IPS-NIHi7 (cell line): ENCODE measurements around the gene ETS2.
"Not testable (repeated sequence)": the region's sequence is repeated elsewhere in the genome, so short reads cannot be mapped to it uniquely, and the experiment has no call there.

Source experiments
- DNase-seq: peaks from one replicate; pipeline ENCODE4 v3.0.0; 2012; ENCODE audit warnings: mixed read lengths; ENCODE audit errors: extremely low spot score

Gene ETS2

DNA sequence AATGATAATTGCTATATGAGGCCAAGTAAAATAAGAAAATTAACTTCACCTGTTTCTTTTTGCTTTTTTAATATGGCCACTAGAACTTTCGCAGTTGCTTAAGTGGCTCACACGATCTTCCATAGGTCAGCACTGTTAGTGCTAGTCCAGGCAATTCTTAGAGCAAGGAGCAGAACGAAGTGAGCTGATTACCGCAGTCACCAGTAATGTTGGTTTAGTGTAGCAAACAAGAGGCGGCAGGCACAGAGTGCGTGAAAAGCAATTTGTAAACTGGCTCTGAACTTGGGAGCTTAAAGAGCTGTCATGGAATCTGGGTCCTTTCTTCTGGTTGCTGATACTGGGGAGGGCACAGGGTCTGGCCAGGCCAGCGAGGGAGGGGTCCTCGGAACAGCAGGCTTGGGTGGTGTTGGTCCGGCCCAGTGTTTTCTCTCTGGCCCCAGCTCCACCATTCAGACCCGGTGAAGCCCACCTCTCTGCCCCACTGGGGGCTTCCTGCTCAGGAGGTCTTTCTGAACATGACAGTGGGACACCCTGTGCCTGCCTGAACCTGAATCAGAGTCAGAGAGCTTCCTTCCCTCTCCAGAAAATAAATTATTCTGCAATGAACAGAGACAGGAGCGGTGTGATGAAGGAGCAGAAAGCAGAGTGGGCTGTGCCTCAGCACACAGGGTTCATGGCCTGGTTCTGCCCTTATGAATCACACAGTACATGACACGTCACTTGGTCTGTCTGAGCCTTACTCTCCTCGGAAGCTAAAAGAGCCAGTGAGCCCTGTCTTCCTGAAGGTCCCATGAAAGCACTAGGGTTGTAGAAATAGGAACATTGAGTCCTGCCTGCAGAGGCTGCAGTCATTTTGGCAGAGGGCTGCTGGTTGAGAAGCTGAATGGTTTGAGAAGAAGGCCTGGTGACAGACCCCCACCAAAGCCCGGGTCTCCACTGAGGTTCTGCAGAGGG lies 11.9 kb downstream of the ETS2 start:
- no peak for DNase-seq

DNA sequence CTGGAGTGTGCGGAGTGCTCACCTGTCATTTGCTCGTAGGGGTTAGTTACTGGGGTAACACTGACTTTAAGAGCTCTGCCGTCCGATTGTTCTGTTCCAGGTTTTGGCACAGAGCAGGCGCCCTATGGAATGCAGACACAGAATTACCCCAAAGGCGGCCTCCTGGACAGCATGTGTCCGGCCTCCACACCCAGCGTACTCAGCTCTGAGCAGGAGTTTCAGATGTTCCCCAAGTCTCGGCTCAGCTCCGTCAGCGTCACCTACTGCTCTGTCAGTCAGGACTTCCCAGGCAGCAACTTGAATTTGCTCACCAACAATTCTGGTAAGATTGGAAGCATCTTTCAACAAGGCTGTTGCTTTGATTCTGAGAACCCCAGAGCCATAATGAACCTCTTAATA lies 12.6 kb downstream of the ETS2 start:
- no peak for DNase-seq

- no peak for DNase-seq
Observed at GRCh38 chr21:38819051-38819718, 13.5 kb downstream of the ETS2 start.

- no peak for DNase-seq
Observed at GRCh38 chr21:38819719-38820159, 14.0 kb downstream of the ETS2 start.

DNA sequence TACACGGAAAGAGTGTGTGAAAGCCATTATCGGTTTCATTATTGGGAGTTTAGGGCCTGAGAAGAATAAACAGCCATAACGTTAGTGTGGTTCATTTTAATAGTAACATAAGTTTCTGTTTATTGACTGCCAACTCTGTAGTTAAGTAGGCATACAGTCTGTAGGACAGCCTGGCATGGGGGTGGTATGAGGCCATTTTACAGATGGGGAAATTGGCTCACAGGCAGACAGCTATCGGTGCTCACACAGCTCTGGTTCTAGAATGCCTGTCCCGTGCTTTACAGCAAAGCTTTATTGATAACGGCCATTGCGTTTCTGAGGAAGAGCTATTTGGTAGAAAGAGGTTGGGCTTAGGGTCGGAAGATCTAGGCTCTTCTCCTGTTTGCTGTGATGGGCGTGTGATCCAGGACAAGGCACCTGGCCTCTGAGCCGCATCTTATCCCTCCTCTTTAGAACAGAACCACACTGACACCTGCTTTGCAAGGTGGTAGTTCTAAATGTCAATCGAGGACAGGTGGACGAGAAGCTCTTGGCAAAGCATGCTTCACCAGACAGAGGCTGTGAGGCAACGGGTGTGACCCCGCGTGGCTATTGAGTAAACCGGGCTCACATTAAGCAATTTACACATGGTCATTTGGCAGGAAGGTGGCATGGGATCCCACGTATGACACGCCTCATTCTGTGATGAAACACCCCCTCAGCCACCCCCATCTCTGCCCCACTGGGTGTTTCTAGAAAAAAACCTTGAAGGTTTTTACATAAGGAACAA lies 14.9 kb downstream of the ETS2 start:
- no peak for DNase-seq

DNA sequence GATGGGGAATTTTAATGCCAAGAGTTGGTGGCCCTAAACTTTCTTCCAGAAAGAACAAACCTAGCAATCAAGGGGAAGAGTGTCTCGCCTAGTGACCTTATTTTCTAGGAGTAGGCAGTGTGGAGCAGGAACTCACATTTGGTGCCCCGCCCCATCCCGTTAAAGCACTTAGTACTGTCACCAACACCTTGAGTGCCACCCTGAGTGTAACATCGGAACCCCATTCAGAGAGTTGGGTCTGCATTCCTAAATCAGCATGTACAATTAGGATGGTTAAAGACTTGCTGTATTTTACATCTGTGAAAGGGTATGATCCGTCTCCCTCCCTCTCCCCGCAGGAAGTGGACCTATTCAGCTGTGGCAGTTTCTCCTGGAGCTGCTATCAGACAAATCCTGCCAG lies 15.5 kb downstream of the ETS2 start:
- DNase-seq = no peak

GRCh38 chr21:38821959-38822682 lies 16.4 kb downstream of the ETS2 start:
- no peak for DNase-seq

DNA sequence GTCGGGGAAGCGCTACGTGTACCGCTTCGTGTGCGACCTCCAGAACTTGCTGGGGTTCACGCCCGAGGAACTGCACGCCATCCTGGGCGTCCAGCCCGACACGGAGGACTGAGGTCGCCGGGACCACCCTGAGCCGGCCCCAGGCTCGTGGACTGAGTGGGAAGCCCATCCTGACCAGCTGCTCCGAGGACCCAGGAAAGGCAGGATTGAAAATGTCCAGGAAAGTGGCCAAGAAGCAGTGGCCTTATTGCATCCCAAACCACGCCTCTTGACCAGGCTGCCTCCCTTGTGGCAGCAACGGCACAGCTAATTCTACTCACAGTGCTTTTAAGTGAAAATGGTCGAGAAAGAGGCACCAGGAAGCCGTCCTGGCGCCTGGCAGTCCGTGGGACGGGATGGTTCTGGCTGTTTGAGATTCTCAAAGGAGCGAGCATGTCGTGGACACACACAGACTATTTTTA lies 17.1 kb downstream of the ETS2 start:
- DNase-seq = no peak

DNA sequence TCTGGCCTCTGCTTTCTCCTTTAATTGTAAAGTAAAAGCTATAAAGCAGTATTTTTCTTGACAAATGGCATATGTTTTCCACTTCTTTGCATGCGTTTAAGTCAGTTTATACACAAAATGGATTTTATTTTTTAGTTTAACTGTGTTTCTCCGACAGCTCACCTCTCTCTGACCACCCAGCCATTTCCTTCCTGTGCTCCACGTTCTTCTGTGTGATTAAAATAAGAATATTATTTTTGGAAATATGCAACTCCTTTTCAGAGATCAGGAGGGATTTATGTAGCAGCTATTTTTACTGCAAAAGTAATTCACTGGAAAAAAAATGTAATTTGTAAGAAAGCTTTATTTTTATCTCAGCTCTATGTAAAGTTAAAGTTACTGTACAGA lies 18.0 kb downstream of the ETS2 start:
- no peak for DNase-seq

- no peak for DNase-seq
Observed at GRCh38 chr21:38824124-38824822, 18.5 kb downstream of the ETS2 start.

- no peak for DNase-seq
Observed at GRCh38 chr21:38825269-38825668, 19.5 kb downstream of the ETS2 start.

- DNase-seq = no peak
Observed at GRCh38 chr21:38825921-38826320, 20.2 kb downstream of the ETS2 start.

DNA sequence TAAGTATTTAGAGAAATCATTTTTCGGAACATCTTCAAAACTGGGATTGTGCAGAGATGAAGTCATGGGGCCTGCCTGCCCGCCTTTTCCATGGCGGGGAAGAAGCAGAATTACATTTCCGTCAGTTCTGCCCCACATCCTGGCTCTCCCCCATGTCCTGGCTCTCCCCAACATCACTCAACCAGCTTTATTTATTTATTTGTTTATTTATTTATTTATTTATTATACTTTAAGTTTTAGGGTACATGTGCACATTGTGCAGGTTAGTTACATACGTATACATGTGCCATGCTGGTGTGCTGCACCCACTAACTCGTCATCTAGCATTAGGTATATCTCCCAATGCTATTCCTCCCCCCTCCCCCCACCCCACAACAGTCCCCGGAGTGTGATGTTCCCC lies 22.4 kb downstream of the ETS2 start:
- DNase-seq = not testable (repeated sequence)

- DNase-seq = no peak
Observed at GRCh38 chr21:38830671-38831525, 25.2 kb downstream of the ETS2 start.

DNA sequence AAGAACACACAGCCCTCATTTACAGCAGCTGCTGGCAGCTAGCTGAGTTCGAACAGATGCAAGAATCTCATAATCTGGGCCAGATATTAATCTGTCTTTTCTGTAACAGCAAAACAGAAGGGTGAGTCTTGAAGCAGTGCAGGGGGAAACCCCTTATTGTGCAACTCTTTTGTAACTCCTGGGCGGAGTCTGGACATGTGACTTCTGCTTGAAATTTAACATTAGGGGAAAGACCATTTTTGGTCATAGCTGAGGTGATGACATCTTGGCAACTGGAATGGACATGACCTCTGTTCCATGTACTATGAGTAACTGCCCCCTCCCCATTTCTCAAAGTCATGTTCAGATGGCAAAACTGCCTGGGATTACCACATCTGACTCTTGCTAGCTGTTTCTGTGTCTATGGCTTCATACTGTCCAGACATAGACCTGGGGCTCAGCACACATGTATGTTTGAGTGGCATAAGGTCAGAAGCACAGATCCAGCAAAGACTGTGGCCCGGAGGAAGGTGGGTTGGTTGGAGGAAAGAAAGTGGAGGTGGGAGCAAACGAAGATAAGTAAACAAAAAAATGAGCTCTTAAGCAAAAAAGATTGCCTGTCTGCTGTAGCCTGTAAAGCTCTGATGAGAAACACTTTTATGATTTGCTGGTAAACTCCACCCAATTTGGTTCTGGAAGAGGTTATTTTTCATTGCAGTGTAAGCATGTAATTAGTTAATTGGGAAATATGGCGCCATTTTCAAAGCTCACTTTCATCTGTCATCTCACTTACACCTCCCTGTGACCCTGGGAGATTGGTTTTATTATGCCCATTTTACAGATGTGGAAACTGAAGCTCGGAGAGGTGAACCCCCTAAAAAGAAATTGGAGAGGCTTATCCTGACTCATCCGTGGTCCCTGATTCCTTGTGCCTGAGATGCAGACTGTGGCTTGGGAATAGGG lies 26.1 kb downstream of the ETS2 start:
- no peak for DNase-seq

- DNase-seq = no peak
Observed at GRCh38 chr21:38832664-38833063, 26.9 kb downstream of the ETS2 start.

DNA sequence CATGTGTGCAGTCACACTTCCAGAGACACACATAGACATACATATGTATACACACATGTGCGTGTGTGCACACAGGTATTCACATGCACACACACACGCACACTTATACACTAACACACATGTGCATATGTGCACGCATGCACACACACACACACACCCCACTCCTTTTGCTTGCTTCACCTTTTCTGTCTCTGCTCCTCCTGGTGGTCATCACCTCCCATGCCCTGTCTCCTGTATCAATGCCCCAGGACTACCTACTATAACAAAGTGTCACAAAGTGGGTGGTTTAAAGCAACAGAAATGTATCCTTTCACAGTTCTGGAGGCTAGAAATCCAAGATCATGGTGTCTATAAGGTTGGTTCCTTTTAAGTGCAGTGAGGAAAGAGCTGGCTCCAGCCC lies 27.4 kb downstream of the ETS2 start:
- no peak for DNase-seq

DNA sequence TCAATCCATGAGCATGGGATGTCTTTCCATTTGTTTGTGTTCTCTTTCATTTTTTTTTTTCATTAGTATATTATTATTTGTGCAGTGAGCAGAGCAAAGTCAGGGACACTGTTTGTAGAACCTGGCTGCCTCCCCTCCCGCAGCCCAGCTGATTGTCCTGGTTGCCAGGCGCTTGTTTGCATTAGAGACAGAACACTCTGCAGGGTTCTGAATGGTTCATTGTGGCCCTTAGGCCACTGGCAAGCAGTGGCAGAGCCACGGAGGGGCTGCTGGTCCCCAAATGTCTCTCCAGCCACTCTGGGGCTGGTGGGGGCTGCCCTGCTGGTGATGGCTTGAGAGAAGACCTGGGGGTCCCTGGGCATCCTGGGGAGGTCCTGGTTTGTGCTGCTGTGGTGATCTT lies 29.0 kb downstream of the ETS2 start:
- no peak for DNase-seq
